OCI-LY7 (cell line): ENCODE measurements around the gene SCG3. TPM values are rescaled to one million over a fixed set of nuclear protein-coding genes. Genes with fewer than 3 reads are reported as not detected.

Experiments used
- BruUV-seq: library from RNA; stranded (reverse); fragments of 400-500 nt; replicated peaks from 2 replicates; lab custom pipeline; 2021; lab: Mats Ljungman, UMichigan
- CTCF ChIA-PET: fragments of 300-600 bp; sonication (Branson Sonifier 250); formaldehyde crosslinking; loops from one replicate; lab custom pipeline; 2022; ENCODE audit warnings: antibody characterized with exemption; ENCODE audit not compliant: unreplicated experiment; lab: Charles Lee
- POLR2A ChIA-PET: fragments of 300-600 bp; sonication (Branson Sonifier 250); formaldehyde crosslinking; loops from one replicate; lab custom pipeline; 2022; ENCODE audit warnings: antibody characterized with exemption; lab: Charles Lee
- DNase-seq: peaks from one replicate; pipeline ENCODE4 v3.0.0-alpha.2; 2015; ENCODE audit warnings: low spot score
- H2AFZ ChIP-seq: fragments of 200-600 bp; sonication (generic), shearing (Covaris generic); 2 replicates; pipeline ENCODE4 v1.6.1; 2014; ENCODE audit warnings: mild to moderate bottlenecking, antibody characterized with exemption, low read length, moderate library complexity
- H3K27ac ChIP-seq: fragments of 200-600 bp; sonication (generic); 2 replicates; pipeline ENCODE4 v1.5.1; 2014; ENCODE audit warnings: mixed run types, low read depth, mild to moderate bottlenecking, moderate library complexity, low read length, inconsistent platforms; ENCODE audit not compliant: poor library complexity, severe bottlenecking
- H3K36me3 ChIP-seq: fragments of 200-600 bp; sonication (generic); 2 replicates; pipeline ENCODE4 v1.6.1; 2014; ENCODE audit warnings: mild to moderate bottlenecking, antibody characterized with exemption, low read length, moderate library complexity, mixed read lengths; ENCODE audit not compliant: insufficient read depth
- H3K4me1 ChIP-seq: fragments of 200-600 bp; sonication (generic); 2 replicates; pipeline ENCODE4 v1.5.1; 2014; ENCODE audit warnings: mild to moderate bottlenecking, low read length; ENCODE audit not compliant: insufficient read depth, poor library complexity, severe bottlenecking
- H3K4me2 ChIP-seq: fragments of 200-600 bp; sonication (generic); 2 replicates; pipeline ENCODE4 v1.6.1; 2014; ENCODE audit warnings: mild to moderate bottlenecking, low read length
- H3K4me3 ChIP-seq: fragments of 200-600 bp; sonication (generic); 2 replicates; pipeline ENCODE4 v1.5.1; 2014; ENCODE audit warnings: mild to moderate bottlenecking, low read depth, low read length; ENCODE audit not compliant: poor library complexity, severe bottlenecking
- H3K79me2 ChIP-seq: fragments of 200-600 bp; sonication (generic); 2 replicates; pipeline ENCODE4 v1.6.1; 2016; ENCODE audit warnings: low read depth, mild to moderate bottlenecking, low read length, moderate library complexity, mixed read lengths; ENCODE audit not compliant: insufficient read depth
- H3K9me2 ChIP-seq: fragments of 200-600 bp; sonication (generic); 2 replicates; pipeline ENCODE4 v1.6.1; 2016; ENCODE audit warnings: mild to moderate bottlenecking, low read length, mixed read lengths; ENCODE audit not compliant: insufficient read depth
- H3K9me3 ChIP-seq: fragments of 200-600 bp; sonication (generic); 2 replicates; pipeline ENCODE4 v1.6.1; 2014; ENCODE audit warnings: mild to moderate bottlenecking, mixed run types, low read length, mixed read lengths
- H4K20me1 ChIP-seq: fragments of 200-600 bp; sonication (generic); 2 replicates; pipeline ENCODE4 v1.6.1; 2014; ENCODE audit warnings: mild to moderate bottlenecking, antibody characterized with exemption, low read length, moderate library complexity, mixed read lengths; ENCODE audit not compliant: insufficient read depth
- CTCF ChIP-seq: fragments of 200-600 bp; sonication (generic); conservative IDR thresholded peaks from 2 replicates; pipeline ENCODE4 v1.5.1; 2014; ENCODE audit warnings: mild to moderate bottlenecking, antibody characterized with exemption, low read length, moderate library complexity, mixed read lengths
- EZH2phosphoT487 ChIP-seq: fragments of 200-600 bp; sonication (generic); IDR thresholded peaks from 2 replicates; pipeline ENCODE4 v1.6.1; 2018; ENCODE audit warnings: low read depth, borderline replicate concordance, mild to moderate bottlenecking, mixed run types, antibody characterized with exemption, low read length, moderate library complexity, mixed read lengths
- intact Hi-C: fragments of 100-400 bp; cut with micrococcal nuclease; formaldehyde crosslinking; loops from one replicate; pipeline ENCODE4 v1.10.0; 2022; ENCODE audit not compliant: unreplicated experiment
- total RNA-seq, 2 experiments: library from RNA; depleted of rRNA in 1 of 2; stranded (reverse); fragments of >200 nt in 1 of 2; shearing (Covaris generic) in 1 of 2; gene quantifications; 2 replicates each; pipeline ENCODE4 v1.2.3, GENCODE V29; 2014 to 2022

Gene SCG3
- total RNA-seq, 2 experiments from 2014 or later, result not detected

GRCh38 chr15:51668446-51668845, 12.9 kb upstream of the SCG3 start:
- Histone ChIP-seq H3K9me2 (no peaks in the 10 kb centered on the region), H2AFZ (no peak overlapping the region), H3K9me3 (no peaks in the 10 kb centered on the region), H3K79me2 (no peaks in the 10 kb centered on the region), H3K4me2 (no peak overlapping the region), H3K4me1 (no peaks in the 10 kb centered on the region), H3K27ac (no peak overlapping the region), H4K20me1 (no peaks in the 10 kb centered on the region), H3K4me3 (no peak overlapping the region), H3K36me3 (no peaks in the 10 kb centered on the region)
- intact Hi-C loops, result no loop called here
- DNase-seq, result no peak
- TF ChIP-seq CTCF, result no peak
- TF ChIP-seq EZH2phosphoT487, result no peak
- POLR2A ChIA-PET, result no interaction called here
- CTCF ChIA-PET, result no interaction called here
- BruUV-seq, result no TSS peak

- no peak for DNase-seq
- Histone ChIP-seq H3K36me3 (no peaks in the 10 kb centered on the region), H3K27ac (no peak overlapping the region), H4K20me1 (no peaks in the 10 kb centered on the region), H3K9me2 (no peaks in the 10 kb centered on the region), H3K9me3 (no peaks in the 10 kb centered on the region), H3K79me2 (no peaks in the 10 kb centered on the region), H3K4me3 (no peak overlapping the region), H3K4me2 (no peak overlapping the region), H3K4me1 (no peaks in the 10 kb centered on the region), H2AFZ (no peak overlapping the region)
- intact Hi-C loops, result no loop called here
- no TSS peak for BruUV-seq
- TF ChIP-seq EZH2phosphoT487, result no peak
- no peak for TF ChIP-seq CTCF
- ChIA-PET CTCF (no interaction called here), POLR2A (no interaction called here)
Observed at GRCh38 chr15:51669381-51669780, 11.9 kb upstream of the SCG3 start.

GRCh38 chr15:51672155-51672687, 9.1 kb upstream of the SCG3 start:
- intact Hi-C loops, result no loop called here
- H3K4me3 ChIP-seq, result no peak overlapping the region
- DNase-seq, result no peak
- H3K9me2 ChIP-seq, result no peaks in the 10 kb centered on the region
- H4K20me1 ChIP-seq, result no peaks in the 10 kb centered on the region
- H3K36me3 ChIP-seq, result no peaks in the 10 kb centered on the region
- no peaks in the 10 kb centered on the region for H3K9me3 ChIP-seq
- H3K4me2 ChIP-seq, result no peak overlapping the region
- ChIA-PET POLR2A (no interaction called here), CTCF (interaction anchor here (0.6 kb wide), 1 partner anchor 106 kb away, joined by 4 read pairs; no protein-coding TSS in a partner anchor)
- H3K4me1 ChIP-seq, result no peaks in the 10 kb centered on the region
- BruUV-seq, result no TSS peak
- no peak for TF ChIP-seq CTCF
- no peak for TF ChIP-seq EZH2phosphoT487
- H2AFZ ChIP-seq, result no peak overlapping the region
- H3K27ac ChIP-seq, result no peak overlapping the region
- no peaks in the 10 kb centered on the region for H3K79me2 ChIP-seq
